ENCODE results near the gene DYRK3. TPM values are rescaled to one million over a fixed set of nuclear protein-coding genes. Genes with fewer than 3 reads are reported as not detected.

Gene DYRK3
- 15.2 and 32.6 TPM in 2 replicates for total RNA-seq

GRCh38 chr1:206635080-206635977 is at the start of gene DYRK3:
Gene DYRK3, plus strand, starts transcription at chr1:206635536. Its CDS starts 168 bp downstream, at chr1:206635704.

DNA sequence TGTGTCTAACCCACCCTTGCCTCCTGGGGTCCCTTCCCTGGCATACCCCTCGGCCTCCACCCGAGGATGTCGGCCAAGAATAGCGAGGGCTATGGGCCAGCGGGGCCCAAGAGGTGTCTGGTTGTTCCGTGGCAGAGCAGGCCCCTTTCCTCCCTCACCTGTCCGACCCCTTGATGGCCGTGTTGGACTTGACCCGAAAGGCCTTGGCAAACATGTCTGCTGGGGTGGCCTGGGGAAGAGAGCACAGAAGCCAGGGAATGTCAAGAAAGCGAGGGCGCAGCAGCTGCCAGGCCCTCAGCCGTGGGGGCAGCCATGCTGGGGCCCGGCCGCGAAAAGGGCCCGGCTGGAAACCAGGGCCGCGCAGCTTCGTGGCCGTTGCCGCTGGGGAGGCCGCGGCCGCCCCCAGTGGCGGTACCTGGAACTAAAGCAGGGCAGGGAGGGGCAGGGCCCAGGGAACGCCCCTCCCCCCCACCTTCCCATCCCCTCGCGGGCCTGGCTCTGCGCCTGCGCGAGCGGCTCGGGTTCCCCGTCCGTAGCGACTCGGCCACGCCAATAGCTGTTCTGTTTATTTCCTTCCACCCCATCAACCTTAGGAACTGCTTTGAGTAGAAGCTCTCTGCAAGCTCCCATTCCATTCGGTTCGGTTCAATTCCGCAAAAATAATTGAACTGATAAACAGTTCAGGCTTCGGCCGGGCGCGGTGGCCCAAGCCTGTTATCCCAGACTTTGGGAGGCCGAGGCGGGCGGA is 23.0 kb upstream of the DYRK3 start, which contains the start of gene EIF2D:
Gene EIF2D, minus strand, starts transcription at position 337 of the 748 bp plus-strand sequence. Its CDS starts 123 bp downstream, at position 214.

DNA sequence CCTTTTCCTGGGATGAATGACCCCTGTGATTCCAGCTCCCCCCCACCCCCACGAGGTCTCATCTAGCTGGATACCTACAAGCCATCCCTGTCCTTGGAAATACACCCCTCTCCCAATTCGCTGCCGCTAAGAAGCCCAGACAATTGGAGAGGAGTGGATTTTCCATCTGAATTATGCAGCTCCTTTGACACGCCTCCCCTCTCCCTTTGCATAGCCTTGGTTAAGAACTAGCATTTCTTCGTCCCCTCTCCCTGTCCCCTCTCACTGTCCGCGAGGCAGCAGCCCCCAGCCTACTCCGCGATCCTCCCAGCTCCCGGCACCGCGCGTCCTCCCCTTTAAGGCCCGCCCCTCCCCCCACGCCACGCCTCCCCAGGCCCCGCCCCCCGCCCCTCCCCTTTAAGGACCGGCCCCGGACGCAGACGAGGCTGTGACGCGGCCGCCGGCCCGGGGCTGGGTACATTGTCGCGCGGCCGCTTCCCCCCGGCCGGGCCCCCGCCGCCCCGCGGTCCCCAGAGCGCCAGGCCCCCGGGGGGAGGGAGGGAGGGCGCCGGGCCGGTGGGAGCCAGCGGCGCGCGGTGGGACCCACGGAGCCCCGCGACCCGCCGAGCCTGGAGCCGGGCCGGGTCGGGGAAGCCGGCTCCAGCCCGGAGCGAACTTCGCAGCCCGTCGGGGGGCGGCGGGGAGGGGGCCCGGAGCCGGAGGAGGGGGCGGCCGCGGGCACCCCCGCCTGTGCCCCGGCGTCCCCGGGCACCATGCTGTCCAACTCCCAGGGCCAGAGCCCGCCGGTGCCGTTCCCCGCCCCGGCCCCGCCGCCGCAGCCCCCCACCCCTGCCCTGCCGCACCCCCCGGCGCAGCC is 49.4 kb downstream of the DYRK3 start, which contains the start of gene MAPKAPK2:
Gene MAPKAPK2, plus strand, starts transcription at position 428 of the 856 bp plus-strand sequence. Its CDS starts 325 bp downstream, at position 753.

Other genes starting within 250 kb of the DYRK3 start
- 4.0 and 15.2 TPM in 2 replicates for gene IKBKE, start 165.1 kb upstream of the DYRK3 start, total RNA-seq
- gene RASSF5, start 128.0 kb upstream of the DYRK3 start, total RNA-seq, result 3.1 and 15.3 TPM in 2 replicates
- 55.6 and 60.5 TPM in 2 replicates for gene EIF2D, start 23.1 kb upstream of the DYRK3 start, total RNA-seq
- gene MAPKAPK2, start 49.4 kb downstream of the DYRK3 start, total RNA-seq, result 25.6 and 43.6 TPM in 2 replicates
- 0.24 TPM in 1 of 2 replicates, not detected in the other for gene IL19, start 135.2 kb downstream of the DYRK3 start, total RNA-seq
- not detected in 2 replicates for gene IL10, start 137.0 kb downstream of the DYRK3 start, total RNA-seq
- 0.72 TPM in 1 of 2 replicates, not detected in the other for gene IL20, start 230.1 kb downstream of the DYRK3 start, total RNA-seq